HG02870 (cell line): ENCODE measurements around the gene CRYBB2.
"Not testable (repeated sequence)": the region's sequence is repeated elsewhere in the genome, so short reads cannot be mapped to it uniquely, and the experiment has no call there.

Experiments
- ATAC-seq: cut with Tn5 transposase; IDR thresholded peaks from one replicate; pipeline ENCODE4 v1.9.1; 2021; ENCODE audit warnings: mild to moderate bottlenecking, moderate library complexity; ENCODE audit not compliant: unreplicated experiment

Gene CRYBB2

DNA sequence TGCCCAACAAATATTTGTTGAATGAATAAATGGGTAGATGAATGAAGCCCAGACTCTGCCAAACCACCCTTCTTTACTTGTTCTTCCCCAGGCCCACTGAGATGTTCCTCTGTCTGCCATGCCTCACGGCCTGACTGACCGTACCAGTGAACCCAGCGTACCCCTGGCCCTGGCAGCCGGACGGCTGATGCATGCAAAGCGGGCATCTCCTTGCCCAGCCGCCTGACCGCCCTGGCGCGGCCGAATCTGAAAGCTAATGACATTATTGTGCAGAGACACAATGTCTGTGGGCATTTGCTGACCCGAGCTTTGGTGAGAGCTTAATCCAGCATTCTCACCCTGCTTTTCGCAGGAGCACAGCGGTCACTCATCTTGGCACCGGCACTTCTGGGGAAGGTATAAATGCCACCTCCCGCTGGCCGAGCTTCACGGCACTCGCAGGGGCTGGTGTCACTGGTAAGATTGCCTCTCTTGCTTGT, at the start of gene CRYBB2:
TSS of gene CRYBB2 (plus strand) at position 429 of the 479 bp plus-strand sequence. CDS start 1,791 bp downstream, outside the sequence.
- no peak for ATAC-seq

GRCh38 chr22:25170426-25170980, 48.9 kb upstream of the CRYBB2 start:
- ATAC-seq = no peak

GRCh38 chr22:25172153-25172552, 47.3 kb upstream of the CRYBB2 start:
- no peak for ATAC-seq

GRCh38 chr22:25174156-25174887, 45.1 kb upstream of the CRYBB2 start:
- ATAC-seq = no peak

DNA sequence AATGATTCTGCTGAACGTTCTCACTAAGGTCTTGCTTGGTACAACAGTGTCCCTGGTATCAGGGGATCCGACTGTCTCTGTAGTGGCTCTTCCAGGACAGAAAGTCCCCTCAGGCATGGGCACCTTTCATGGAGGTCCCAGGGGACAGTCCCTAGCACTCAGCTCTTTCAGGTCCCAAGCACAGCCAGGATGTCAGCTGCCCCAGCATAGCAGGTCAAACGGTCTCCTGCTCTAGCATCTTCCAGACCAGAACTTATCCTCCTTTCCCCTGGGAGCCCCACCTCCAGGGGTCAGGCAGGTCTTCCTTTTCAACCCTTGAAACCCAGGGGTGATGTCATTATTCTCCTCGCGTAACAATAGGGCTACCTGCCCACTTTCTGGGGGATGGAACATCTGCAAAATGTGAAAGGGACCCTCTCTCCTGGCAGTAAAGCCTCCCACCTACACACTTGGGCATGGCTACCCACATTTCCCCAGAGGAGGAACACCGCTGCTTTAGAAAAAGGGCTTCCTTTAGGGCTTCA, 44.5 kb upstream of the CRYBB2 start:
- no peak for ATAC-seq

GRCh38 chr22:25176175-25176574, 43.3 kb upstream of the CRYBB2 start:
- ATAC-seq = no peak

DNA sequence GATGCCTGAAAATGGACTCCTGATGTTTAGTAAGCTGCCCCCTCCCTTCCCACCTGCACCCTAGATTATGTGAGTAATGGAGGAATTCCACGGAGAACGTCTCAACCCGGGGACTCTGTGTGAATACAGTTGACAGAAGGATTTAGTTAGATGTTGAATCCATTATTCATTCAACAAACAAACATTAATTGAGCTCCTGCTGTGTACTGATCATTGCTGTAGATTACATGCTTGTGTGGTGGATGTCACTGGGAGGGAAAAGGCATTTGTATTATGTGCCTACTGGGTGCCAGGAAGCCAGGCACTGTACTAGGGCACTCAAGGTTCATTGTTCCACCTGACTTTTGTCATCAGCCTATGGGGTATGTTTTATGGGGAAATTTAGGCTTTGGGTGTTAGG, 42.6 kb upstream of the CRYBB2 start:
- no peak for ATAC-seq

- ATAC-seq = no peak
Observed at GRCh38 chr22:25177226-25177625, 42.2 kb upstream of the CRYBB2 start.

DNA sequence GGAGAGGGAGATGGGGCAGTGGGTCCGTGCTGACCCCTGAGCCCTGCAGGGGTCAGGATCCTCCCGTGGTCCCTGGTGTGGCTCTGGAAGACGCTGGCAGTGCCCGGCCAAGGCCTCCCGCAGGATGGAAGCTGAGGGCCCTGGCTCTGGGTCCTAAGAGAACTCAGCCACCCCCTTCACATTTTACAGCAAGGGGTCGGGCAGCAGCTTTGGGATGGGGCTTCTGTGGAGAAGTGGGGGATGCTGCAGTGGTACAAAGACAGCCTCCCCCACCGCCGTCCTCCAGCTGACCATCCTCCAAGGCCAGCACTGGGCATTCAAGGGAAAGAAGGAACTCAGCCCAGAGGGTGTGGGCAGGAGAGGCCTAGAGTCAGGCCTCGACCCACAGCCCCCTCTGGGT, 41.5 kb upstream of the CRYBB2 start:
- no peak for ATAC-seq

DNA sequence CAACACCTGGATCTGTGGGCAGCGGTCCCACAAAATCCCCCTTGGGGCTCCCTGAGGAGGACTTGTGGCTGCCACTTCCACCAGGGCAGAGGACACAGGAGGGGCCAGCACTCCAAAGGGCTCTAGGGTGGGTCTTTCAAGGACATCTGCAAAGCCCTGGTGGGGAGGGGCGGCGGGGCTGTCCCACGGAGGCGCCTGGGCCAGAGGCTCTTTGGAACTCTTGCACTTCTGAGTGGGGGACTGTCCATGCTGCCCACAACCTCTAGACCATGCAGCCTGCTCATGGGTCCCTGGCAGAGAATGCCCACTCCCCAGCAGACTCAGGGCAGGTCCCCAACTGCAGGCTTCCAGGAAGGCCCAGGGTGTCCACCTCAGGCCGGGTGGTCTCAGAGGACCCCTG, 41.1 kb upstream of the CRYBB2 start:
- not testable (repeated sequence) for ATAC-seq

- ATAC-seq = not testable (repeated sequence)
Observed at GRCh38 chr22:25178869-25179631, 40.4 kb upstream of the CRYBB2 start.

- no peak for ATAC-seq
Observed at GRCh38 chr22:25182131-25183110, 37.0 kb upstream of the CRYBB2 start.

GRCh38 chr22:25183949-25184619, 35.4 kb upstream of the CRYBB2 start:
- no peak for ATAC-seq

DNA sequence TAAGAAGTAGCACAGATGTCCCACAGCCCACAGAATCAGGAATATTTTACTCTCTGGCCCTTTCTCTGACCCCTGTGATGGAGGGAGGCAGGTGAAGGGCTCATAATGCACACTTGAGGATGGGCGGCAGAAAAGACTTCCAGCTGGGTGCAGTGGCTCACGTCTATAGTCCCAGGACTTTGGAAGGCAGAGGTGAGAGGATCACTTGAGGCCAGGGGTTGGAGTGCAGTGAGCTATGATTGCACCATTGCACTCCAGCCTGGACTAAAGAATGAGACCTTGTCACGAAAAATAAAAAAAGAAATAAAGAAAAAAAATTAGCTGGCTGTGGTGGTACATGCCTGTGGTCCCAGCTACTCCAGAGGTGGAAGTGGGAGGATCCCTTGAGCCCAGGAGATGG, 33.3 kb upstream of the CRYBB2 start:
- no peak for ATAC-seq

GRCh38 chr22:25187469-25187868, 32.0 kb upstream of the CRYBB2 start:
- ATAC-seq = no peak

GRCh38 chr22:25192406-25192805, 27.0 kb upstream of the CRYBB2 start:
- ATAC-seq = no peak

GRCh38 chr22:25193130-25193529, 26.3 kb upstream of the CRYBB2 start:
- ATAC-seq = no peak

DNA sequence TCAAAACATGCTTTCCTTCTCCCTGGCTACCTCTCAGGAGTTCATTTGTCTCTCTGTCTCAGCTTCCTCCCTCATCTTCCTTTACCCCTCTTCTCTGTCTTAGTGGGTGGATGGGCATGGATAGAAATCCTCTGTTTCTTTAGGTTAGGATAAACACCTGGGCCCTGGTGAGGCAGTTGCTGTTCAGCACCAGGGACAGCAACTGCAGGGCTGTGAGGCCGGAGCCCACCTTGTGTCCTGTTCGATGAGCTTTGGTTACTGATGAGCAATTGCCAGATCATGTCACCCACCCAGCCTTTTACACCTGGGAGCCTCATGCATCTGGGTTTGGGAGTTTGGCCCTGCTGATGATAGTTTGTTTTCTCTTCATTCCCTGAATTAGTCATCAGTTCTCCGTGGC, 25.9 kb upstream of the CRYBB2 start:
- no peak for ATAC-seq

DNA sequence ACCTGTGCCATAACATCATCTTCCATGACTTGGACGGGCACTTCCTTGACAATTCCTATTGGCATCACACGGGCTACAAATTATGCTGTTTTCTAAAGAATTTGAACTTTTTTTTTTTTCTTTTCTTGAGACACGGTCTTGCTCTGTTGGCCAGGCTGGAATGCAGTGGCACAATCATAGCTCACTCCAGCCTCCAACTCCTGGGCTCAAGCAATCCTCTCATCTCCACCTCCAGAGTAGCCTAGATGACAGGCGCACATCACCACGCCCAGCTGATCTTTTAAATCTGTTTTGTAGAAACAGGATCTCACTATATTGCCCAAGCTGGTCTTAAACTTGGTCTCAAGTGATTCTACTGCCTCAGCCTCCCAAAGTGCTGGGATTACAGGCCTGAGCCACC, 23.1 kb upstream of the CRYBB2 start:
- no peak for ATAC-seq

GRCh38 chr22:25197340-25197739, 22.1 kb upstream of the CRYBB2 start:
- no peak for ATAC-seq
